GM21576 (cell line): ENCODE measurements around the gene PSMB10.
"Not testable (repeated sequence)": the region's sequence is repeated elsewhere in the genome, so short reads cannot be mapped to it uniquely, and the experiment has no call there.

ENCODE experiments used
- ATAC-seq: cut with Tn5 transposase; IDR thresholded peaks from one replicate; pipeline ENCODE4 v1.9.1; 2021; ENCODE audit warnings: mild to moderate bottlenecking, moderate library complexity; ENCODE audit not compliant: unreplicated experiment

Gene PSMB10

DNA sequence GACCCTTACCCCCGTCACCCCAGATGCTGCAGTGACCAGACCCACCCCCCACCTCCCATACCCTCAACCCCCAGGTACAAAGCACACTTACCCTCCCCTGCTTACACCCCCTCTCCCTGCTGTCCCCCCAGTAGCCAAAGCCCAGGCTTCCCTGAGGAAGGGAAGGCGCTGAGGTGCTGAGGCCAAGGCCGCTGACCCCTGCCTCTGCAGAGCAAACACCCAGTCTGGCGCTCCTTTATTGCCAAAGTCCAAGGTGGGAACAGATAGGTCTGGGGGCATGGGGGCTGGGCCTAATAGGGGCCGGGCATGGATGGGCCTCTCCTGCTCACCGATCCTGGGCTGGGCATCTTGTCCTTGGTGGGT lies 6.6 kb upstream of the PSMB10 start:
- ATAC-seq: no peak

DNA sequence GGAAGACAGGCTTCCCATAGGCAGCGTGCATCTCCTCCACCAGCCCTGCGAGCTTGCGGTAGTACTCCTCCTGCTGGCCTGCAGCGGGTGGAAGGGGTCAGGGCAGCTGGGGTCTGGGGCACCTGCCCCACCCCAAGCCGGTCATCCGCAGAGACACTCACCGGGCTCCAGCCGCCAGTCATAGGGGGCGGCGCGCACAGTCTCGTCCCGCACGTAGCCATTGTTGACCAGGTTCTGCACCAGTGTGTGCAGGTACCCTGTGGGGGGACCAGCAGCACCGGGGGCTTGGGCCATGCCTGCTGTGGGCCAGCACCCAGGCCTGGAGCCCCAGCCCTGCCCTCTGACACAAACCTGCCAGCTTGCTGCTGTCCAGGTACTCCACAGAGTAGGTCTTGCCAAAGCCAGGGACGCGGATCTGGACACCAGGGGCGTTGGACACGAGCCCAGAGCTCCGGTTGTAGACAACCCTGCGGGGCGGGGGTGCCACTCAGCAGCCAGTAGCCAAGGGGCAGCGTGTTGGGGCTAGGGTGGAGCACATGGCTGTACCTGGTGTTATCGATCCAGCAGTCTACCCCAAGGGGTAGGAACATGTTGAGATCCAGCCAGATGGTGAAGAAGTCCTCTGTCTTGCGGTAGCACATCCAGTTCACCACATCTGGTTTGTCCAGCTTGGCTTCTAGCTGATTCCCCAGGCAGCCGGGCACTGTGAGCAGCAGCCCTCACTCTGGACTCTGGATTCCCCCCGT lies 6.0 kb upstream of the PSMB10 start:
- ATAC-seq: no peak

DNA sequence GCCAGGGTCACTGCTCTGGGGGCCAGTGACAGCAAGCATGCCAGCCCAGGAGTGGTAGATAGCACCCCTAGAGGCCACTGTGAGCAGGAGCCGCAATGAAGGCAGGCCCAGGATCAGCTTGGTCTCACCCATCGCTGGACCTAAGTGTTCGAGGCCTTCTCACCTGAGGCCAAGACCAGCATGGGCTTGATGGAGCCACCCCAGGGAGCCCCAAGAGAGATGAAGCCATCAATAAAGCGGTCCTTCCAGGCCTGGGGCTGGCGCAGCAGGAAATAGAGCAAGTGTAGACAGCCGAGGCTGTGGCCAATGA lies 5.5 kb upstream of the PSMB10 start:
- no peak for ATAC-seq

DNA sequence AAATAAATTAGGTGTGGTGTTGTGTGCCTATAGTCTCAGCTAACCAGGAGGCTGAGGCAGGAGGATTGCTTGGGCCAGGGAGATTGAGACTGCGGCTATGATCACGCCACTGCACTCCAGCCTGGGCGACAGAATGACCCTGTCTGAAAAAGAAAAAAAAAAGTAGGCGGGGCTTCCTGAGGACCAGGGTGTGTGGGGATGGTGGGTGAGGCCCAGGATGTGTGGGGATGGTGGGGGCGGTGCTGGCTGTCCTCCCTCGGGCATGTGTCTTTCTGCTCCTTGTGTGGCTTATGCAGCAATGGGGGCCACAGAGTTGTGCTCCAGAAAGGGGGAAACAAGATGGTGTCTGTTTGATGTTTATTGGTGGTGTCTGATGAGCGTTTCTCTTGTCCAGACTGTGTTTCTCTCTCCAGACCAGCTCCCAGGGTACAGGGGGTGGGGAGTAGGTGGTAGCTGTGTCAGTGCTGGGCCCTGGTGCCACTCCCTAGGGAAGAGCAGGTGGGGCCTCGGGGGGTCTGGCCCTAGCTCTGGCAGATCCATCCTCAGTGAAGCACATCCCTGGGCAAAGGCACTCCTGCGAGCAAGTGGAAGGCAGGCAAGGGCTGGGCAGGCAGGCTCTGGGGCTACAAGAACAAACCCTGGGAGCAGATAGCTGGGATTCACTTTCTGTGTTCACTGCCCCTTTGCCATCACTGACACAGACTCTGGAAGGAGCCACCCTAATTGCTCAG lies 5.0 kb upstream of the PSMB10 start:
- no peak for ATAC-seq

DNA sequence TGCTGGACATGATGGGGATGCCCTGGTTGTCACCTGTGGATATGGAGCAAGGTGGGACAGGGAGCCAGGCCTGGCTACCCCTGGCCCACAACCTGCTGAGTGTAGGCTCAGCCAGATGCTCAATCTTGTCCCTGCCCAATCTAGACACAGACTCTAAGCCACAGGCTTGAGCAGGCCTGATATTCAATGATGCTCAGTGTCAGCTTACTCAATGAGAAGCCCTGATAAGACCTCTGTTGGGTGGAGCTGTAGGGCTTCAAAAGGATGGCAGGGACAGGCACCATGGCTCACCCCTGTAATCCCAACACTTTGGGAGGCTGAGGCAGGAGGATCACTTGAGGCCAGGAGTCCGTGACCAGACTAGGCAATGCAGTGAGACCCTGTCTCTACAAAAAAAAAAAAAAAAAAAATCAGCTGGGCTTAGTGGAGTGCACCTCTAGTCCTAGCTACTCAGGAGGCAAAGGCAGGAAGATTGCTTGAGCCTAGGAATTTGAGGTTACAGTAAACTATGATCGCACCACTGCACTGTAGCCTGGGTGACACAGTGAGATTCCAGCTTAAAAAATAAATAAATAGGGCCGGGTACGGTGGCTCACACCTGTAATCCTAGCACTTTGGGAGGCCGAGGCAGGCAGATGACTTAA lies 3.9 kb upstream of the PSMB10 start:
- ATAC-seq: no peak

DNA sequence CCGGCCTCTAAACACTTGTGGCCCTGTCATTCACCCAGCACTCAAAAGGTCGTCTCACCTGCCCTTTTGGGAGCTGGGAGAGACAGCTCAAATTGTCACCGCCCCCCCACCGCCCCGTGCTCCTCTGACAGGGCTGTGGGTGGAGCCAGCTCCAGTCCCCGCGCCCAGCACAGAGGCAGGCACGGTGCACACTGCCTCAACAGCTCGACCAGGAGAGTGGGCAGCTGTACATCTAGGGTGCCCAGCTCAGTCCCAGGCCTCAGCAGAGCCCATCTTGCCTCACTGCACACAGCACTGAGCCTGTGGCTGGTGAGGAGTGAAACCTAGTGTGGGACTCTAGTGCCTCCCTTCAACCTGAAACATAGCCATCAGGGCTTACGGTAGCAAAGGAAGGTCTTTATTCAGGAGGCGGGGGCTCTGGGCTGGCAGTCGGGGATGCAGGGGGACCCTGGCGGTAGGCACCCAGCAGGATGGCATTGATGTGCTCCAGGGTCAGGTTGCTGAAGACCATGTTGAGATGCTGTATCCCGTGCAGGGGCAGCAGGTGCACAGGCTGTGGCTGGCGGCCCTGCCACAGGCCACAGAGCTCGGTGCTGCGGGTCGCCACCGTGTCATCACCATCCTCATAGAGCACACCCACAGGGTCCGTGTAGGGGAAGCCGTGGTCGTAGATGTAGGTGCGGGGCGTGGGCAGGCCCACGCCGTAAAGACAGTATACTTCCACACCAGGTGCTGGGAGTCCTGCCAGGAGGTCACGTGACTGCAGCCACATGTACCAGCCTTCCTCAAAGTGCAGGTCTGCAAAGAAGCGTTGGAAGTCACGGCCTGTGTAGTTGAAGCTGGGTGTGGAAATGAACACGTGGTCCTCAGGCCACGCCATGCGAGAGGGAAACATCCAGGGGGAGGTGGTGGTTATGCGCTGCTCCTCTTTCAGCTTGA lies 3.1 kb upstream of the PSMB10 start:
- no peak for ATAC-seq

DNA sequence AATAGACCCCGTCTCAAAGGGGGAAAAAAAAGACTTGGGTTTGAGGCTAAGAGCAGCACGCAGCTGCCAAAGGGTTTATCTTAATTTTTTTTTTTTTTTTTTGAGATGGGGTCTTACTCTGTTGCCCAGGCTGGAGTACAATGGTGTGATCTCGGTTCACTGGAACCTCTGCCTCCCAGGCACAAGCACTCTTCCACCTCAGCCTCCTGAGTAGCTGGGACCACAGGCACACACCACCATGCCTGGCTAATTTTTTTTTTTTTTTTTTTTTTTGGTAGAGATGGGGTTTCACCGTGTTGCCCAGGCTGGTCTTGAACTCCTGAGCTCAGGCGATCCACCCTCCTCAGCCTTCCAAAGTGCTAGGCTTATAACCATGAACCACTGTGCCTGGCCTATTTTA lies 1.1 kb upstream of the PSMB10 start:
- ATAC-seq: not testable (repeated sequence)

DNA sequence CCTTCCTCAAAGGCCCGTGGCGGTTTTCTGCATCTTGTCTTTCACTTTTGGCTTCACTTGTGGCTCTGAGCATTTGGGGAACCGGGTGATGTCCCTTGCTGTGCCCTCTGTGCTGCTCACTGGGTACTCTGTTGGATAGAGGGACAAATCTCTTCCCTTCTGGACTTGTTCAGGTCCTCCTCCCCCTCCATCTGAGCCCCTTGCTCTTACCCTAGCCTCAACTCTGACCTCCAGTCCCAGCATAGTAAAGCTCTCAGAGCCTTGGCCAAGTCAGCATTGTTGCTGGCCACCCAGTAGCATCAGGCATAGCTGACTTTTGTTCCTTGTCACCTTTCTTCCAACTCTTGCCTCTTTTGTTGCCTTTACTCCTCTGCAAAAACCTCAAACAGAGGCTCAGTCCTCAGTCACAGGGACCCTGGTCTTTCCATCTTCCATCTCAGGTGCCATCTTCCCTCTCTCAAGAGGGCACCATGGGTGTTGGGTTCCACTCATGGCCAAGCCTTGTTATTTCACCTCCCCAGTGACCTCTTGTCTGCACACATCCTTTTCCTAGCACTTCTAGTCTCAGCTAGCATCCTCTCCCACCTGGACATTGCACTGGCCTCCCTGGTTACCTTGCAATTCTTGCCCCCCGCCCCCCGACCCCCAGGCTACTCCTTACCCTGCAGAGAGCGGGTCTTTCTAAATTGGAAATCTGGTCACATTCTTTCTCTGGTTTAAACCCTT lies 393 bp upstream of the PSMB10 start:
- peak; percentile 47 for ATAC-seq

DNA sequence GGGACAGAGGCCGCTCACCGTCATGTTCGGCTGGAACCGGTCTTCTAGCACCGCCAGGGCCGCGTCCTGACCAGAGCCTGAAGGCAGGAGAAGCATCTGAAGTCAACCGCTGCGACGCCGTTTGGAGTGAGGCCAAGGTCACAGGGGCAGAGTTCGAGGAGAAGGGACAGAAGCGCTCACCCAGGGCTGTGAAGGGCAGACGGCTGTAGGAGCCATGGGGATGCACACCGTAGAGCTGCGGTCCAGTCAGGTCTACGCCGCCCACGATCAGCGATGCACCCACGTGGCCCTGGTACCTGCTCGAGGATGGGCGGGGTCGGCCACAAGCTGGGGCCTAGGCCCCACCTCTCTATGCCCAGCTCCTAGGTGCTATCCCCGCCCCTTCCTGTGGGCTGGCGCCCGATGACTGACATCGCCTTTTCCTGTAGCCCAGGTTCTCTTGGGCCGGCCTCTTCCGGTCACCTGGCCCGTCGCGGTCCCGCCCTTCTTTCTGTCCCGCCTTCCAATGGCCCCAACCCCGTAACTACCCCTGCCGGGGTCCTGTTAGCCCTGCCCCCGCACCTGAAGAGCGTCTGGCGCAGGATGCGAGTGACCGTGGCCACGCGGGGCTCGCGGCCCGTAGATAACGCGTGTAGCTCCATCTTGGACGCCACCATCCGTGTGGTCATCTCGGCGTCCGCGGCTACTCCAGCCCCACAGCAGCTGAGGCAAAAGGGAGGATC lies 1.1 kb downstream of the PSMB10 start:
- peak; percentile 85 for ATAC-seq

DNA sequence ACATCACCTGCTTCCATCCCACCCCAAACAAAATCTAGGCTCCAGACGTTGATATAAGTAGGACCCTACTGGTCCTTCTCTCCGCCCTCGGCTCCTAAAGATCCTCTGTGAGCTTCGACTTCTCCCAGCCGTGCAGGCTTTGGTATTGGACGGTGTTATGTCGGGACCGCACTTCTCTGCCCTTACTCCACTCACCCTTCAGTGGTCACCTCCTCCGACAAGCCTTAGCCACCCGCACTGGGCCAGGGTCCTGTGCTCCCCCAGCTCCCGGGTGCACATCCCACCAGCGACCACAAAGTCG lies 1.6 kb downstream of the PSMB10 start:
- ATAC-seq: no peak

DNA sequence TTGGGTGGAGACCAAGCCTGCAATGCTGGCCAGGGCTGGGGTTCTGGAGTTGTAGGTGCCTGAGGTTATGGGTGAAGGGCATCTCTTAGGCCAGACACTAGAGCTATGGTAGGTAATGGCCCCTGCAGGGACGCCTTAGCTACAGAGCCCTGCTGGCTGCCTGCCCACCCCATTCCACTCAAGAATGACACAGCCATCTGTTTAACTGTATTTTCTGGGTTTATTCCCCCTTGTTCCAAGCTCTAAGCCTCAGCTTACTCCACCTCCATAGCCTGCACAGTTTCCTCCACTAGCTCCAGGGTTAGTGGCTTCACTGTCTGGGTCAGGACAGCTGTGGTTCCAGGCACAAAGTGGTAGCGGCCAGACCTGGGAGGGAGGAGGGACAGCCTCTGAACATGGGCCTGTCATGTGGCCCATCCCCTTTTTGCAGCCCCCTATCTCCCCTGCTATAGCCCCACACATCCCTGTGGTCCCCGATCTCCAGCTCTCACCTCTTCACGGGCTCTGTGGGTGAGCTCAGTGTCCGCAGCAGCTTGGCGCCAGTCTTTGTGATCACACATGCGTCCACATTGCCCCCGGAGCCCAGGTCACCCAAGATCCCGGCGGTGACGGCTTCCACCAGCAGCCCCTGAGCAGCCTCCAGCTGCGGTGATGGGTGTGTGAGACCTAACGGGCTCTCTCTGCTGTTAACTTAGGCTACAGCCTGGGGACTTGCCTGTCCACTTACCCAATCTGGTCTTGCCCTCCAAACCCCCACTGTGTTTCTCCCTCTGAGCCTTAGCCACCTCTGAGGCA lies 2.1 kb downstream of the PSMB10 start:
- ATAC-seq: no peak

DNA sequence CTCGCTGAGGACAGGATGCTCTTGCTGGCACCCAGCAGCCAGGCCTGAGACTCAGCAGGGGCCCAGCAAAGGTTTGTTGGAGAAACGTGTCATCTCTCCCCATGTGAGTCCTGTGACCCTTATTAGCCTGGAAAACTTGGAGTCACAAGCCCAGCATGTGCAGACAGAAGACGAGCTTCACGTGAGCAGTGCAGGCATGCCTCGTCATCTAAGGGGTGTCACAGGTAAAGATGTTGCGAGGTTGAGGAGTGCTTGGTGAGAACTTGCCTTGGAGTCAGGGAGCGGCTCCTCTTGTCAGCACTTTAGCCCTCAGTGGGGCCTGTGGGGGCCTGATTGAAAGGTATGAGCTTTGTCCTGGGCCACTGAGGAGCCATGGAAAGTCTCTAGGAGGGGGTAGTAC lies 2.8 kb downstream of the PSMB10 start:
- no peak for ATAC-seq

DNA sequence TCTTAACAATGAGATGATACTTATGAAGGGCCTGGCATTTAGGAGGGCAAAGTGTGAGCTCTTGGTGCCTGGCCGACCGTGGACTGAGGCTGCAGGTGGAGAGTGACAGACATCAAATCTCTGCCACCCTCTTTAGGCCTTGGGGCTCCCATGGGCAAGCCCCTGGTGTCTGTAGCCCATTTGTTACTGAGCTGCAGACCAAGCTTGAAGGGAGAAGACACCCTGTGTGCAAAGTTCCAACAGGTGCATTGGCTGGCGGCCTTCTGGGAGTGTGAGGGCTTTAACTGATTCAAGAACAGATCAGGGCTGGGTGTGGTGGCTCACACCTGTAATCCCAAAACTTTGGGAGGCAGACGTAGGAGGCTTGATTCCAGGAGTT lies 4.2 kb downstream of the PSMB10 start:
- ATAC-seq: no peak

DNA sequence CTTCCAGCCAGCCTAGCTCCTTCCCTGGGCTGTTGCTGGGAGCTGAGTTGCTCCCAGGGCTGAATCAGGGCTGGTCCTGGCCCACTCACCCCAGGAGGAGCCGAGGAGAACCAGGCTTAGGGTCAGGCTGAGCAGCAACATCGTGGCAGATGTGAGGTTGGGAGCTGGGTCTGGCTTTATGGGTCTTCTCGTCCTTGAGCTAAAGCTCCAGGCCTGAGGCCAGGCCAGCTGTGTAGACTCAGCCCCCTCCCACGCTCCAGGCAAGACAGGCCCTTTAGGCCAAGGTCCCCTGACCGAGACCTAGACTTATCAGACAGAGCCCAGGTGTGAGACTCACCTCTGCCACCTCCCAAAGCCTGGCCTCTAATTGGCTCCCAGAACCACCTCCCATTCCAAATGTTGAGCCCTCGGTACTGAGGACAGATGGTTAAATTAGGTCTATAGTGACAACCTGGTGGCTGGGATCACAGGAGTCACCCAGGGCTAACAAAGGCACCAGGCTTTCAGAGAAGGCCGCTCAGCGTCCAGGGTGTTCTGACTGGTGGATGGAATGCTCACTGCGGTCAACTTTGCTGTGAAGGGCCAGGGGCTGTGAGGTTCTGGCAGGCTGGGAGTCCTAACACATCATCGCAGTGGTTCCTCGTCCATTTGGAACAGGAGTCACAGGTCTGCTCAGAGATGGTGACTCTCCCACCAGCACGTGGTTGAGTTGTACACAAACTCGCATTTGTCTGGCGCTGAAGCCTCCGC lies 4.8 kb downstream of the PSMB10 start, which contains the start of gene CTRL:
TSS of gene CTRL (minus strand) at position 151 of the 750 bp plus-strand sequence. CDS start at position 141, 10 bp downstream.
- no peak for ATAC-seq

DNA sequence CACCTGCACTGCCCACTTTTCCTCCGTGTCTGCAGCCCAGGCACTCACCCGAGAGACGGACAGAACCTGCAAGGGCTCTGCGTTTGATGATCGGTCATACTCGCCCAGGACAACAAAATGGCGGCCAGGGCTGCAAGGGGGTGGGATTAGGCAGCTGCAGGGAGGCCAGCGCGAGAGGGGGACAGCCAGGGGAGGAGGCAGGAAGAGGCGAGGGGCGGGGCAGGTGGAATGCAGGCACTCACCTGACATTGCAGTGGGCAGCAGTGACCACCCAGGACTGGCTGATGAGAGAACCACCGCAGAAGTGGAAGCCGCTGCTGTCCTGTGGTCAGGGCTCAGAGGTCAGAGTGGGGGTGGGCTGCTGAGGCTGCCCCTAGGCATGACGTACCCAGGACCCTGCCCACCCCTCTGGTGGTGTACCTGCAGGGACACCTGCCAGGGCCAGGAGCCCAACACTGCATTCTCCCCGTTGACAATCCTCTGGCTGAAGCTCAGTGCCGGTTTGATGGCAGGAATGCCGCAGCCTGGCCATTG lies 5.9 kb downstream of the PSMB10 start:
- no peak for ATAC-seq

DNA sequence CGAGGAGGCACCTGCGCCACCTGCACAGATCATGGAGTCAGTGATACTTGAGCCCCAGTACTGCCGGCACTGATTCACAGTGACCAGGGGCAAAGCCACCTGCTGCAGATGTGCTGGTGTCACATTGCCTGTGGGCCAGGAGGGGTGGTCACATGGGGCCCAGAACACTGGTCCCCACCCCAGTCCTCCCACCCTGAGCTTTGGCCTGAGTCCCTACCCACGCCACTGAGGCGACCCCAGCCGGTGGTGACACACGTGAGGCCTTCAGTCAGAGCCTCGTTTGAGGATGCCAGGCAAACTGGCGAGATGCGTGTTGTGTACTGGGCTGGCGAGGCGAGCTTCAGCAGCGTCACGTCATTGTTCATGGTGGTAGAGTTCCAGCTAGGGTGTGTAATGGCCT lies 6.5 kb downstream of the PSMB10 start:
- ATAC-seq: no peak

DNA sequence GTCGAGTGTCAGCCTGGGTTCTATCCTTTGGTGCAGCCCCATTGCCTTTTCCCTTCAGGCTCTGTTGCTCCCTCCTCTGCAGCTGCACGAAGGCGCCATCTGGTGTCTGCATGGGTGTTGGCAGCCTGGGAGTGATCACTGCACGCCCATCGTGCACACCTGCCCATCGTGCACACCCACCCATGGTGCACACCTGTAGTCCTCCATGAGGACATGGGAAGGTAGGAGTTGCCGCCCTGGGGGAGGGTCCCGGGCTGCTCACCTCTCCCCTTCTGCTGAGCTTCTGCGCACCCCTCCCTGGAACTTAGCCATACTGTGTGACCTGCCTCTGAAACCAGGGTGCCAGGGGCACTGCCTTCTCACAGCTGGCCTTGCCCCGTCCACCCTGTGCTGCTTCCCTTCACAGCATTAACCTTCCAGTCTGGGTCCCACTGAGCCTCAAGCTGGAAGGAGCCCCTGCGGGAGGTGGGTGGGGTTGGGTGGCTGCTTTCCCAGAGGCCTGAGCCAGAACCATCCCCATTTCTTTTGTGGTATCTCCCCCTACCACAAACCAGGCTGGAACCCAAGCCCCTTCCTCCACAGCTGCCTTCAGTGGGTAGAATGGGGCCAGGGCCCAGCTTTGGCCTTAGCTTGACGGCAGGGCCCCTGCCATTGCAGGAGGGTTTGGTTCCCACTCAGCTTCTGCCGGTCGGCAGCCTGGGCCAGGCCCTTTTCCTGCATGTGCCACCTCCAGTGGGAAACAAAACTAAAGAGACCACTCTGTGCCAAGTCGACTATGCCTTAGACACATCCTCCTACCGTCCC lies 7.9 kb downstream of the PSMB10 start:
- no peak for ATAC-seq
